Germinal center (tissue), 1 donor: ENCODE data around the gene CALR.
"Not testable (repeated sequence)": the region's sequence is repeated elsewhere in the genome, so short reads cannot be mapped to it uniquely, and the experiment has no call there.

Experiments used
- DNase-seq: peaks from one replicate; pipeline ENCODE4 v3.0.0; 2012; ENCODE audit warnings: mixed read lengths, low spot score

Gene CALR

GRCh38 chr19:12933287-12934072, 4.9 kb upstream of the CALR start, which contains the start of gene FARSA:
FARSA (minus strand) TSS chr19:12933711; CDS start chr19:12933696, 15 bp downstream.
- peak; percentile 86 for DNase-seq

GRCh38 chr19:12935071-12935470, 3.3 kb upstream of the CALR start:
- DNase-seq: no peak

GRCh38 chr19:12936582-12936981, 1.8 kb upstream of the CALR start:
- DNase-seq: no peak

GRCh38 chr19:12937093-12937926, 1.1 kb upstream of the CALR start:
- DNase-seq: no peak

GRCh38 chr19:12938779-12939601, 581 bp downstream of the CALR start:
- DNase-seq: peak; percentile 32

- no peak for DNase-seq
Measured at GRCh38 chr19:12939975-12940423, 1.6 kb downstream of the CALR start.

- no peak for DNase-seq
Measured at GRCh38 chr19:12940897-12941296, 2.5 kb downstream of the CALR start.

GRCh38 chr19:12943437-12944044, 5.1 kb downstream of the CALR start:
- no peak for DNase-seq

- DNase-seq: no peak
Measured at GRCh38 chr19:12944104-12944674, 5.8 kb downstream of the CALR start.

GRCh38 chr19:12945479-12946091, 7.2 kb downstream of the CALR start, which contains the start of gene RAD23A:
RAD23A (plus strand) TSS chr19:12945862; CDS start chr19:12945949, 87 bp downstream.
- DNase-seq: peak; percentile 94

GRCh38 chr19:12946092-12946721, 7.8 kb downstream of the CALR start:
- DNase-seq: peak; percentile 51

- no peak for DNase-seq
Measured at GRCh38 chr19:12946731-12947496, 8.5 kb downstream of the CALR start.

GRCh38 chr19:12947702-12948611, 9.5 kb downstream of the CALR start:
- no peak for DNase-seq

GRCh38 chr19:12948612-12949362, 10.4 kb downstream of the CALR start:
- no peak for DNase-seq

GRCh38 chr19:12949363-12950283, 11.2 kb downstream of the CALR start:
- DNase-seq: no peak

GRCh38 chr19:12952050-12952449, 13.6 kb downstream of the CALR start:
- not testable (repeated sequence) for DNase-seq
